Activated T-helper 17 cell treated with anti-CD3 and anti-CD28 coated beads, Interleukin-2, amount 50 U/mL, for 72 hours (primary cell): Measurements from ENCODE around the gene NPRL2. TPM values are rescaled to one million over a fixed set of nuclear protein-coding genes. Genes with fewer than 3 reads are reported as not detected.
A peak's percentile ranks its signal among the peaks of the same experiment; 100 is the strongest.
"Not testable (repeated sequence)": the region's sequence is repeated elsewhere in the genome, so short reads cannot be mapped to it uniquely, and the experiment has no call there.

Experiments used
- ATAC-seq: fragments of 150-1000 bp; cut with Tn5 transposase; replicated peaks from 2 replicates; pipeline ENCODE4 v1.10.0; 2021; ENCODE audit warnings: mild to moderate bottlenecking, moderate library complexity
- H3K27ac Mint-ChIP-seq: one replicate; pipeline ENCODE4 v1.8.0; 2022; ENCODE audit warnings: mixed read lengths
- H3K27me3 Mint-ChIP-seq: one replicate; pipeline ENCODE4 v1.8.0; 2022; ENCODE audit warnings: mixed read lengths
- H3K36me3 Mint-ChIP-seq: one replicate; pipeline ENCODE4 v1.8.0; 2022; ENCODE audit warnings: low read depth, mild to moderate bottlenecking, mixed read lengths
- H3K4me1 Mint-ChIP-seq: one replicate; pipeline ENCODE4 v1.8.0; 2022; ENCODE audit warnings: mixed read lengths
- H3K4me3 Mint-ChIP-seq: one replicate; pipeline ENCODE4 v1.8.0; 2022; ENCODE audit warnings: mild to moderate bottlenecking, mixed read lengths
- H3K9me3 Mint-ChIP-seq: one replicate; pipeline ENCODE4 v1.8.0; 2022; ENCODE audit warnings: mixed read lengths
- total RNA-seq, 2 donors: library from RNA; stranded (reverse); gene quantifications; one replicate each; pipeline ENCODE4 v1.2.3, GENCODE V29; 2022

The NPRL2 gene
- total RNA-seq, 2 donors from 2014 or later, result 50.2 to 96.5 TPM

DNA sequence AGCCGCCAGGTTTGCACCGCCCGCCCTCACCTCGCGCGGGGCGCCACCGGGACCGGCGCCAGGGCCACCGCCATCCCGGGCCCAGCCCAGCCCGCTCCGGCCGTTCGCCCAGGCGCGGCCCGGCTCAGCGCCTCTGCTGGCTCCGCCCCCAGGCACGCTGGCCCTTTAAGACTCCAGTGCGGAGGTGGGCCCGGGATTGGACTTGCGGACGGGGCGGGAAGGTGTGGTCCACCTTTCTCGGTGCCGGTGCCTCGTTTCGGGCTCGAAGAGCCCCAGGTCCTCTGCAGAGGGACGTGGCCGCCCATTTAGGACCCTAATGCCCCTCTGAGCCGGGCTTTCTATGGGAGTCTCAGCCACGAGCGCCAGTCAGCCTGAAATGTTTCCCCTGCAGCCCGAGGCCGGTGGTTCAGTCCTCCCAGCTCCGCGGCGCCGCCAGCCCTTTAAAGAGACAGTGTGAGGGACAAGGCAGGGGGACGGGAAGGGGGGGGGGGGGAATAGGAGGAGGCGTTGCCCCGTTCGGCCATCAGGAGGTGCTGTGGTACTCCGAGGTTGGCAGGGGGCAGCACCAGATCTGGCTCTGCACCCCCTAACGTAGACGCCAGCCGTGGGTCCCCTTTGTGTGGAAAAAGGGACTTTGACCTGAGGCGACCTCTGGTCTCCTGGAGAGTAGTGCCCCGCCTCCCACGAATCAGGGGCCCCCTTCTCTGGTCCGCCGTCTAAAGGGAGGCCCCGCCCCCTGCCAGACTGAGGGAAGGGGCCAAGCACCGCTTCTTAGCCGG is 29.1 kb downstream of the NPRL2 start:
- H3K4me3 Mint-ChIP-seq, result peak overlapping the region; percentile 88
- peak; percentile 80 for ATAC-seq
- H3K36me3 Mint-ChIP-seq, result peaks cover 11% of the 10 kb centered on the region
- peak overlapping the region; percentile 88 for H3K27ac Mint-ChIP-seq
- H3K4me1 Mint-ChIP-seq, result peaks cover 16% of the 10 kb centered on the region
- H3K27me3 Mint-ChIP-seq, result no peaks in the 10 kb centered on the region
- no peaks in the 10 kb centered on the region for H3K9me3 Mint-ChIP-seq

DNA sequence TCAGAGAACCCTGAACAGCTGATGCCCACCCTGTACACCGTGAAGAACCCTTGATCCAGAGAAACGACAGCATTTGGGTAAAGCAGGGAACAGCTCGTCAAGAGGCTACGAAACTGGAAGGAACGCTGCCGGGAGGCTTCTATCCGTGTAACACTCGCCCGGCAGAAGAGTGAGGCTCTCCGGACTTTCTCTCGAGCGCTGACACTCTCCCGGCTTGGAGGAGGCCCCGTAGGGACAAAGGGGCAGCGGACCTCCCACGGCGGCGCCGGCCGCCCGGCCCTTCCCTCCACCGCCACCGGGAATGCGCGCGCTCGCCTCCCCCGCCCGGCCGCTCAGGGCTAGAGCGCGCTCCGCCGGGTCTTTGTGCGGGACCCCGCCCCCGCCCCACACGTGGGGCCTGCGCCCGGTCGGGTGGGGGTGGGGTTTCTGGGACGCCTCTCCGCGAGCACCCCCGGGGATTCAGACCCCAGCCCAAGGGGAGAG is 29.7 kb downstream of the NPRL2 start:
- Mint-ChIP-seq H3K4me3 (peak overlapping the region; percentile 88), H3K27ac (peak overlapping the region; percentile 87), H3K4me1 (peaks cover 21% of the 10 kb centered on the region), H3K27me3 (no peaks in the 10 kb centered on the region), H3K36me3 (peaks cover 11% of the 10 kb centered on the region), H3K9me3 (no peaks in the 10 kb centered on the region)
- peak; percentile 61 for ATAC-seq

DNA sequence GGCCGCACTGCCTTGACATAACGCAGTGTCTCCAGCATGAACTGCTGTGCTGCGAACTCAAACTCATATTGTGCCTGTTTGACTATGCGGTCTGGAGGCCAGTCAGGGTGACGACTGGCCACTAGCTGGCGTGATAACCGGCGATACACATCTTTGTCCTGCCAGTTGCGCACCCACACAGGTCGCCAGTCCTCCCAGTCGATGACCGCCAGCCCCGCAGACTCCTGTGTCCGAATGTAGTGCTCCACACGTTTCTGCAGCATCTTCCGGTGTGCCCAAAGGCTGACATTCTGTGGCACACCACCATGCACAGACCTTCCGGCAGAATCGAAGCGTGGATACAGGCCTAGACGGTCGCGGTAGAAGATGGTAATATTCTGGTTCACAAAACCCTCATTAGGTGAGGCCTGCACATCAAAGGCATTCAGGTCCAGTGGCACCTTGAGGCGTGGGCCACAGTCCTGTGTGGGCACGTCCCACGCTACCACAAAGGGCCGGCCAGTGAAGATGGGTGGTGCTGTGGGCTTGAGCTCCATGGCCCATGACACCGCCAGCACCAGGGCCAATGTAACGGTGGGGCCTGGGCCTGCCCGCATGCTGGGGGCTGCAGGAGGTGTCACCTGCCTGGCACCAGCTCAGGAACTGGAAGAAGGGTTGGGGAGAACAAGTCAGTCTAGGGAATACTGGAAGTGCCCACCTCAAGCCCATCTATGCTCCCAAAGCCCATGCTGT is 30.5 kb downstream of the NPRL2 start:
- H3K4me3 Mint-ChIP-seq, result peak overlapping the region; percentile 88
- peaks cover 21% of the 10 kb centered on the region for H3K4me1 Mint-ChIP-seq
- no peak for ATAC-seq
- H3K9me3 Mint-ChIP-seq, result no peaks in the 10 kb centered on the region
- no peaks in the 10 kb centered on the region for H3K27me3 Mint-ChIP-seq
- peak overlapping the region; percentile 87 for H3K27ac Mint-ChIP-seq
- H3K36me3 Mint-ChIP-seq, result peaks cover 6% of the 10 kb centered on the region

DNA sequence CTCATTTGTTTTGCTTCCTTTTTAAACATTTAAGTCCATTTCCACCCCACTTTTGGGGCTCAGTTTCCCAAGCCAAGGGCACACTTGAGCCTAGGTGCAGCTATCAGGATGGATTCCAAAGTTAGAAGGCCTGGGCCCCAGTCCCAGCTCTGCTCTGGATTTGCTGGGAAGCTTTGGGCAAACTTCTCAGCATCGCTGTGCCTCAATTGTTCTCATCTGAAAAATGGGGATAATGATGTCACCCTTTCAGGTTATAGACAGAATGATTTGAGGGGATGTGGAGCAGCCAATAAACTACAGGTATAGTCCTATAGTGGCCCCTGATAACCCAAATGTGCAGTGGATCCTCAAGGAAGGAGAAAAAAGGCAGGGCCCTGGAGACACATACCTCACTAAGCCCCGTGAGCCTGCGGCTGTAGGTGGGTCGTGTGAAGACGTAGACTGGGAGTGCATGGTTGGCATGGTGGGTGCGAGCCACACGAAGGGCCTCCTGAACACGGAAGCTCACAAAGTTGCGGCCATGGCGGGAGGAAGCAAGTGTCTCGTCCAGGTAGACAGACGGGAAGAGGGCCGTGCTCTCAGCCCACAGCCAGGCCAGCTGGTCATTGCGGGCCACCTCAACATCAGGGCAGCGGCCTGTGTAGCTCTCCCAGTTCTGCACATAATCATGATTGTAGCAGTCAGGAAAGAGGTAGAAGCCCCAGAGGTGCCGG is 31.2 kb downstream of the NPRL2 start:
- no peaks in the 10 kb centered on the region for H3K27me3 Mint-ChIP-seq
- peaks cover 21% of the 10 kb centered on the region for H3K4me1 Mint-ChIP-seq
- H3K27ac Mint-ChIP-seq, result no peak overlapping the region
- H3K9me3 Mint-ChIP-seq, result no peaks in the 10 kb centered on the region
- peak overlapping the region; percentile 88 for H3K4me3 Mint-ChIP-seq
- H3K36me3 Mint-ChIP-seq, result no peaks in the 10 kb centered on the region
- no peak for ATAC-seq

DNA sequence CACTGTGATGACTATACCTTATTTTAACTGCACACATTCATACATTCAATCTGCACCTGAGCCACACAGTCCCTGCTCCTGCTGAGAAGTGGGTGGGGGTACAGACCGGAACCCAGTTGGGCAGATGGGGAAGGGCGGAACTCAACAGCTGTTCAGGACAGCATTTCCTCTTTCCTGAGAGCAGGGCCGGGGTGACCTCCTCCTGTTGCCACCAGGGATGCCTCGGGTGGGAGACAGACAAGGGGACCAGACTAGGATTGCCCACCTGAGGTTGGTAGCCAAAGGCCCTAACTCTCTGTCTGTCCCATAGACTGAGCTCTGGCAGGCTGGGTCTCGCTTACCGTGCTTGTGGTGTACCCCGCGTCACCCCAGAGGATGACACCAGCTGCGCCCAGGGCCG is 32.0 kb downstream of the NPRL2 start:
- H3K4me3 Mint-ChIP-seq, result peak overlapping the region; percentile 88

DNA sequence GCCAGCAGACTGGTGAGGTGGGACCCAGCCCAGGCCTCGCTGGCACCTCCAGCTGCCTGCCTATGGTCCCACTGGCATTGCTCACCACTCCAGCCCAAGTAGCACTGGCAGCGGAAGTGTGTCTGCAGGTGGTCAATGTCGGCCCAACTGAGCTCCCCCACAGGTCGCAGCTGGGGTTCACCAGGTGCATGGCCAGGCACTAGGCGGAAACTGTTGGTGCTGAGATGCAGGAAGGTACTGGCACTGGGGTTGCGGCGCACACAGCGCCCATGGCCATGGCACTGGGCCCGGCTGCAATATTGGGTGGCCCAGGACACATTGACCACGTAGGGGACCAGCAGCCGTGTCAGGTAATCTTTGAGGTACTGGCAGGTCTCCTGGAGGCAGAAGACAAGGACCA is 32.4 kb downstream of the NPRL2 start:
- Mint-ChIP-seq H3K27me3 (no peaks in the 10 kb centered on the region), H3K36me3 (no peaks in the 10 kb centered on the region), H3K9me3 (no peaks in the 10 kb centered on the region), H3K4me1 (peaks cover 21% of the 10 kb centered on the region), H3K4me3 (no peak overlapping the region), H3K27ac (no peak overlapping the region)
- ATAC-seq, result no peak

More for the DNA sequence above, 32.0 kb downstream of the NPRL2 start:
- peaks cover 21% of the 10 kb centered on the region for H3K4me1 Mint-ChIP-seq
- H3K36me3 Mint-ChIP-seq, result no peaks in the 10 kb centered on the region
- no peaks in the 10 kb centered on the region for H3K27me3 Mint-ChIP-seq
- no peaks in the 10 kb centered on the region for H3K9me3 Mint-ChIP-seq
- H3K27ac Mint-ChIP-seq, result no peak overlapping the region
- no peak for ATAC-seq

DNA sequence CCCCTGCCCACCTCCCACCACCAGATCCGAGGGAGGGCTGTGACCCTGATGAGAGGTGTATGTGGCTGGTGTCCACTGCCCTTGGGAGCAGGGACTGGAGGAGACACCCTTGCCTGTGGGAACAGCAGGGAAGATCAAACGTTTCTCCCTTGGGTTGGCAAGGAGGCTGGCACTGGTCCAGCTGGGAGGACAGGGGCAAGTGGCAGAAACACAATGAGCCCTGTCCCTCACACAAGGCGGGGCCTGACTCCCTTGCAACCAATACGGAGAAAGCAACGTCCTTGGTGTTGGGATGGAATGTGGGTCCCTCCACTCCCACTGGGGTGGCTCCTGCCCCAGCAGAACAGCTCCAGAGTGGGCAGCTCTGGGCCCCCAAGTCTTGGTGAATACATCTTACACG is 33.3 kb downstream of the NPRL2 start:
- Mint-ChIP-seq H3K4me3 (peak overlapping the region; percentile 71), H3K27me3 (no peaks in the 10 kb centered on the region), H3K27ac (peak overlapping the region; percentile 74), H3K4me1 (peaks cover 21% of the 10 kb centered on the region), H3K9me3 (no peaks in the 10 kb centered on the region), H3K36me3 (no peaks in the 10 kb centered on the region)
- ATAC-seq, result no peak

DNA sequence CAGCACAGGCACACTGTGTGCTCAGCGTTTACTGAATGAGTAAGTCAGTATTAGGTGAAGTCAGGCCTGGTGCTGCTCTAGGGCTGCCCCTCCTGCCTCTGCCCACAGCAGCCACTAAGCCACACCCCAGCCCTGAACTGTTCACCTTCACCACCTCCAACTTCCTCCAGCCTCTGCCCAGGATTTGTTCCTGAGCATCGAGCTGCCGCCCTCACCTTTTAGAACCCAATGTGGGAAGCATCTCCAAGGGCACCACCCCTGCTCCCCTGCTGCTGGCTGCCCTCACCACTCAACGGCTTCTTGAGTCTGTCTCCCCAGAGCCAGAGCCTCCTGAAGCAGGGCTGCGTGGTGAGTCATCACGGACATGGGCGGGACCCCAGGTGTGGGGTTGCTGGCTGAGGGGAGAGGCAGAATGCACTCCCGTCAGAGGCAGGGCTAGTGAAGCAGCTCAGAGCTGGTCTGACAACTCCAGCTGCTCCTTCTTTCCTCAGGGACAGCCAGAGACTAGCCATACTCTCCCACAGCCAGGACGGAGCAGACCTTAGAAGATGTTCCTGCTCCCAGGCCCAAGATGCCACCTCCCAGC is 33.8 kb downstream of the NPRL2 start:
- peak overlapping the region; percentile 71 for H3K4me3 Mint-ChIP-seq
- peaks cover 21% of the 10 kb centered on the region for H3K4me1 Mint-ChIP-seq
- peak overlapping the region; percentile 74 for H3K27ac Mint-ChIP-seq

DNA sequence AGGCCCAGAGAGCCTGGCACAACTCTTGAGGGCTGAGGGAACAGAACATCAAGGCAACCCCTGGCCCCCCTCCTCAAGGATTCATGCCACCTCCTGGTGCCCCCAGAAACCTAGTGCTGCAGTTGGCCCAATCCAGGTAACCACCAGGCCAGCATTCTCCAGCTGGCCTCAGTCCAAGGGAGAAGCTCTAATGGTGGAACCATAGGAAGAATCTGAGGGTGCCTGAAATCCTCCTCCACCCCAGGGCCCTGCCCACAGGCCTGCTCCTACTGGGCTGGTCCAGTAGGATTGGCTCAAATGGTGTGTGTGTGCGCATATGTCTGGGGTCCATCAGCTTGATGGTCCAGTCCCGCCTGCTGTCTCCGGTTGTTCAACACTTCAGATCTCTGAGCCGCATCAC is 35.8 kb downstream of the NPRL2 start:
- H3K4me3 Mint-ChIP-seq, result no peak overlapping the region
- no peak for ATAC-seq
- H3K27me3 Mint-ChIP-seq, result no peaks in the 10 kb centered on the region
- H3K27ac Mint-ChIP-seq, result peak overlapping the region; percentile 47
- no peaks in the 10 kb centered on the region for H3K36me3 Mint-ChIP-seq
- no peaks in the 10 kb centered on the region for H3K9me3 Mint-ChIP-seq
- peaks cover 16% of the 10 kb centered on the region for H3K4me1 Mint-ChIP-seq

More for the DNA sequence above, 33.8 kb downstream of the NPRL2 start:
- Mint-ChIP-seq H3K9me3 (no peaks in the 10 kb centered on the region), H3K27me3 (no peaks in the 10 kb centered on the region), H3K36me3 (no peaks in the 10 kb centered on the region)
- peak; percentile 80 for ATAC-seq

DNA sequence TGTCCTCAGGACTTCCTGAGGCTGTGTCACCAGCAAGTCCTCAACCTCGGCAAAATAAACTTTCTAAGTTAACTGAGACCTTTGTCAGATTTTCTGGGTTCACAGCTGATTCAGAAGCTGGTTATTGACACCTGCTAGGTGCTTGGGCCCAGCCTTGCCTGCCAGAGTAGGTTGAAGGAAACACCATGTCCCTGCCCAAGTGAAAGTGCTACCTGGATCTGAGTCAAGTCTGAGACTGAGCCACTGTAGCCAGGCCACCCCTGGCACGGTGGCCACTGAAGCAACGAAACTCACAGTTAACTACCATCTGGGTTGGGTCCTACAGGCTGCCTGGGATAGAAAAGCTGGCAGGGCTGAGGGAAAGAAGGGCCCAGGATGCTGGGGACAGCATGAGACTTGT is 36.2 kb downstream of the NPRL2 start:
- H3K9me3 Mint-ChIP-seq, result no peaks in the 10 kb centered on the region
- peaks cover 13% of the 10 kb centered on the region for H3K4me1 Mint-ChIP-seq
- peak overlapping the region; percentile 41 for H3K27ac Mint-ChIP-seq
- H3K36me3 Mint-ChIP-seq, result no peaks in the 10 kb centered on the region
- no peak for ATAC-seq
- H3K27me3 Mint-ChIP-seq, result no peaks in the 10 kb centered on the region
- H3K4me3 Mint-ChIP-seq, result no peak overlapping the region

DNA sequence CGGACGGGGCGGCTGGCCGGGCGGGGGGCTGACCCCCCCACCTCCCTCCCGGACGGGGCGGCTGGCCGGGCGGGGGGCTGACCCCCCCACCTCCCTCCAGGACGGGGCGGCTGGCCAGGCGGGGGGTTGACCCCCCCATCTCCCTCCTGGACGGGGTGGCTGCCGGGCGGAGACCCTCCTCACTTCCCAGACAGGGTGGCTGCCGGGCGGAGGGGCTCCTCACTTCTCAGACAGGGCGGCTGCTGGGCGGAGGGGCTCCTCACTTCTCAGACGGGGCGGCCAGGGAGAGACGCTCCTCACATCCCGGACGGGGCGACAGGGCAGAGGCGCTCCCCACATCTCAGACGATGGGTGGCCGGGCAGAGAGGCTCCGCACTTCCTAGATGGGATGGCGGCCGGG is 38.5 kb downstream of the NPRL2 start:
- H3K36me3 Mint-ChIP-seq, H3K4me3 Mint-ChIP-seq, H3K9me3 Mint-ChIP-seq, ATAC-seq, H3K27ac Mint-ChIP-seq, H3K4me1 Mint-ChIP-seq, H3K27me3 Mint-ChIP-seq: not testable (repeated sequence)

DNA sequence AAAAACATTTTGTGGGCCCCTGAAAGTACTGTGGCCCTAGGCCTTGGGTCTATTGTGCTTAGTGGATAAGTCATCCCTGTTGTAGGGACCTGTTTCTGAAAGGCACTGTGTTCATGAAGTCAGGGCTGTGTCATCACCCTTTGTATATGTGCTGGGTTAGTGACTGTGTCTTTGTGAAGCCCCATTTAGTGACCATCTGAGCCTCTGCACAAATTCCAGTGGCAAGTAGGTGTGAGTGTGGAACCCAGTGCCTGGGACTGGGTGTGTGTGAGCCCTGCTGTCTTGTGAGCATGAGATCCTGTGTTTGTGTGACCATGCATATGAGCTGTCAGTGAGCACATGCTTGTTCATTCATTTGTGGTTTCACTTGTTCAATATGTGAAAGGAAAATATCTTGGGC is 46.0 kb downstream of the NPRL2 start:
- peaks cover 8% of the 10 kb centered on the region for H3K4me1 Mint-ChIP-seq
- H3K4me3 Mint-ChIP-seq, result no peak overlapping the region
- H3K9me3 Mint-ChIP-seq, result no peaks in the 10 kb centered on the region
- peak; percentile 66 for ATAC-seq
- H3K27me3 Mint-ChIP-seq, result no peaks in the 10 kb centered on the region
- H3K27ac Mint-ChIP-seq, result no peak overlapping the region
- no peaks in the 10 kb centered on the region for H3K36me3 Mint-ChIP-seq

DNA sequence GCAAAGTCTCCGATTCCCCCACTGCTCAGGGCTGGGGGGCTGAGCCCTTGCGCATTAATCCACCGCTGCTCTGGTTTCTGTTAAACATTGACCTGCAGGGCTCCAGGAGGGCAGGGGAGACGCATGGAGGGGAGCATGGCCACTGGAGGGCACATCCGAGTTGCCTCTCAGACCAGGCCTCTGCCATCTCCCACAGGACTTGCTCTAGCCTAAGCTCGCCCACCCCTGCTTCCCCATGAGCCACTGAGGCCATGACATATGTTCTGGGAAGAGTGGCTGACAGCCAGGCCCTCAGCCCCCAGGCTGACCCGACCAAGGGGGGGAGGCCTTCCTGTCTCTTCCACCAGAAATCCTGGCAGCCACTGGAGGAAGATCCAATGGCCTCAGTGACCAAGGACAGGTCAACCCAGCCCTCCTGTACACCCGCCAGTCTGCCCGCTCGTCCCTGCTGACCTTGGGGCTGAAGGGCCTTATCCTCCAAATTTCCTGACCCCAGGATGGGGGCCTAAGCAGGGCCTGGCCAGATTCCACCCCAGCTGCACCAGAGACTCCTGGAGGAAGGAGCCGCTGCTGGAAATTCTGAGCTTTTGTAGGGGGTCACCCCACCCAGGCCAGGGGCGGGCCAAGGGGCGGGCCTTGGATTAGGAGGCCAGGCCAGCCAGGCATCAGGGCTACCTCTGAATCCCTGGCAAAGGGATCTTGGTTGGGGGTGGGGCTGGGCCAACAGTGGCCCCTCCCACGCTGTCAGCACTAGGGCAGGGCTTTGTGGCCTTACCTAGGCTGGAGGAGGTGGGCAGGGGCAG is 47.4 kb downstream of the NPRL2 start, which contains the start of gene HYAL1:
HYAL1 (minus strand) TSS at position 562 of the 803 bp plus-strand sequence. CDS start 618 bp downstream, outside the sequence.
- H3K27ac Mint-ChIP-seq, result no peak within 1 kb of the TSS
- peaks cover 8% of the 10 kb centered on the region for H3K4me1 Mint-ChIP-seq
- no peak within 1 kb of the TSS for H3K4me3 Mint-ChIP-seq
- H3K36me3 Mint-ChIP-seq, result no peaks in the 10 kb centered on the region
- H3K27me3 Mint-ChIP-seq, result no peaks in the 10 kb centered on the region
- H3K9me3 Mint-ChIP-seq, result no peaks in the 10 kb centered on the region
- no peak for ATAC-seq
